Heart left ventricle (tissue), 13 donors: ENCODE results near the gene CETN3.

Source experiments
- POLR2A ChIP-seq, 2 donors: fragments of 450-650 bp; IDR thresholded peaks; one replicate each; pipeline ENCODE4 v1.6.1; 2017; ENCODE audit warnings: antibody characterized with exemption in 2 of 2, mild to moderate bottlenecking in 2 of 2, moderate library complexity in 2 of 2
- TF ChIP-seq, protein P1 (sequence below), 12 donors: fragments of 200-600 bp; sonication (generic) in 4 of 12; IDR thresholded peaks; one replicate each; pipeline versions ENCODE4 v1.5.0 to v1.8.0; 2018 to 2022; ENCODE audit warnings: antibody characterized with exemption in 12 of 12, mild to moderate bottlenecking in 5 of 12
- donor health status: ischemic (EF 13 %, LVEDD 7.1; RV severe dilation, severe dysfunction).
- donor health status: DM: no; HTN: yes; CAD: no.
- donor health status: DM: no; HTN: no; CAD: no.
- donor health status: ischemic (EF 25% LVEDD 6.9; RV normal size, moderate dysfunction).
- donor health status: ischemic (EF 25% LVEDD 5.7; RV mildly dilated, moderate dysfunction).
- donor health status: ischemic (EF 35%, LVEDD 5.7; RV mildly dilated, moderate dysfunction).
- donor health status: nonischemic (EF 11% LVEDD 7.7; RV severe dilation, severe dysfunction).
- donor health status: DM: yes; HTN: yes; CAD: no.
- donor health status: PGD.
- donor health status: ischemic (EF 29% LVEDD 5.4; RV normal size, mild dysfunction).
- donor health status: nonischemic (EF 23%, LVEDD 6.1; RV moderate dilation, normal function).

DNA sequence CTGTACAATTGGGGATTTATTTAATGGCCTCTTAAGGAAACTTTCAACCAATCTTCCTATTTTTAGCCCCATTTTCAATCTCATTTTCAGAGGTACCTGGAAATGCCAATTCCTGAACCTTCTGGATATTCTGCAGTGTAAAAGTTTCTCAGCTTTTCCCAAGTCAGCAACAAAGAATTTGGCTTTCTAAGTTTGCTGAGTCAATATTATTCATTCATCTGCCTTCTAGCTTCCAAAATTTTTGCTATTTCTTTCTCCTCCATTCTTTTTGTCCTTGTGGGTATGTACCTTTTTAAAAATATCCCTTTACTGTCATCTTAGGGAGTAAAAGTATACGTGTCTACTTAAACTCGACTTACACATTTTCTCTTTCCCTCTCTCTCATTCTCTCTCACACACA is 25.7 kb downstream of the CETN3 start:
- TF ChIP-seq, protein P1, sequence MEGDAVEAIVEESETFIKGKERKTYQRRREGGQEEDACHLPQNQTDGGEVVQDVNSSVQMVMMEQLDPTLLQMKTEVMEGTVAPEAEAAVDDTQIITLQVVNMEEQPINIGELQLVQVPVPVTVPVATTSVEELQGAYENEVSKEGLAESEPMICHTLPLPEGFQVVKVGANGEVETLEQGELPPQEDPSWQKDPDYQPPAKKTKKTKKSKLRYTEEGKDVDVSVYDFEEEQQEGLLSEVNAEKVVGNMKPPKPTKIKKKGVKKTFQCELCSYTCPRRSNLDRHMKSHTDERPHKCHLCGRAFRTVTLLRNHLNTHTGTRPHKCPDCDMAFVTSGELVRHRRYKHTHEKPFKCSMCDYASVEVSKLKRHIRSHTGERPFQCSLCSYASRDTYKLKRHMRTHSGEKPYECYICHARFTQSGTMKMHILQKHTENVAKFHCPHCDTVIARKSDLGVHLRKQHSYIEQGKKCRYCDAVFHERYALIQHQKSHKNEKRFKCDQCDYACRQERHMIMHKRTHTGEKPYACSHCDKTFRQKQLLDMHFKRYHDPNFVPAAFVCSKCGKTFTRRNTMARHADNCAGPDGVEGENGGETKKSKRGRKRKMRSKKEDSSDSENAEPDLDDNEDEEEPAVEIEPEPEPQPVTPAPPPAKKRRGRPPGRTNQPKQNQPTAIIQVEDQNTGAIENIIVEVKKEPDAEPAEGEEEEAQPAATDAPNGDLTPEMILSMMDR (IDR thresholded peaks at IDR 0.05), result peak in 1 of 12 donors; percentile 0
- no peak for TF ChIP-seq POLR2A (IDR thresholded peaks at IDR 0.05)
